DMS 273 treated with DMSO at 0.1 percent for 48 hours (cell line): Measurements from ENCODE around the gene SCMH1.

Experiments
- DNase-seq: peaks from one replicate; lab custom pipeline; 2025; lab: John Stamatoyannopoulos, UW

Gene SCMH1

GRCh38 chr1:41024953-41025352 lies 217.2 kb downstream of the SCMH1 start:
- DNase-seq: no peak

GRCh38 chr1:41023279-41023990 lies 218.7 kb downstream of the SCMH1 start:
- DNase-seq: peak; percentile 89

GRCh38 chr1:41022424-41022823 lies 219.7 kb downstream of the SCMH1 start:
- DNase-seq: no peak

- DNase-seq: peak; percentile 99
Observed at GRCh38 chr1:41021526-41022308, 220.4 kb downstream of the SCMH1 start, which contains the start of gene SLFNL1. Gene SLFNL1, minus strand, starts transcription at chr1:41021725. Its CDS starts 1,065 bp downstream, at chr1:41020660.

GRCh38 chr1:41020654-41021053 lies 221.5 kb downstream of the SCMH1 start:
- no peak for DNase-seq

- no peak for DNase-seq
Observed at GRCh38 chr1:41020109-41020576, 222.0 kb downstream of the SCMH1 start.

- no peak for DNase-seq
Observed at GRCh38 chr1:41019353-41019745, 222.8 kb downstream of the SCMH1 start.

GRCh38 chr1:41018018-41018410 lies 224.1 kb downstream of the SCMH1 start:
- DNase-seq: no peak

GRCh38 chr1:41017141-41018017 lies 224.7 kb downstream of the SCMH1 start:
- DNase-seq: no peak

- DNase-seq: no peak
Observed at GRCh38 chr1:41015897-41016470, 226.1 kb downstream of the SCMH1 start.

- DNase-seq: no peak
Observed at GRCh38 chr1:41015281-41015896, 226.7 kb downstream of the SCMH1 start.

GRCh38 chr1:41014871-41015270 lies 227.2 kb downstream of the SCMH1 start:
- DNase-seq: no peak

- no peak for DNase-seq
Observed at GRCh38 chr1:41013796-41014195, 228.3 kb downstream of the SCMH1 start.

GRCh38 chr1:41013024-41013423 lies 229.1 kb downstream of the SCMH1 start:
- no peak for DNase-seq

- no peak for DNase-seq
Observed at GRCh38 chr1:41010345-41010744, 231.8 kb downstream of the SCMH1 start.

GRCh38 chr1:41009466-41009865 lies 232.6 kb downstream of the SCMH1 start:
- no peak for DNase-seq

- DNase-seq: no peak
Observed at GRCh38 chr1:41006942-41007865, 234.9 kb downstream of the SCMH1 start.

- no peak for DNase-seq
Observed at GRCh38 chr1:41005876-41006275, 236.2 kb downstream of the SCMH1 start.

- peak; percentile 100 for DNase-seq
Observed at GRCh38 chr1:41003640-41004220, 238.4 kb downstream of the SCMH1 start.

GRCh38 chr1:41003127-41003639 lies 238.9 kb downstream of the SCMH1 start:
- no peak for DNase-seq
